Fibroblast of the aortic adventitia (primary cell): Measurements from ENCODE around the gene TMEM225B. TPM values are rescaled to one million over a fixed set of nuclear protein-coding genes. Genes with fewer than 3 reads are reported as not detected.
"Not testable (repeated sequence)": the region's sequence is repeated elsewhere in the genome, so short reads cannot be mapped to it uniquely, and the experiment has no call there.

Experiments used
- DNase-seq: peaks from one replicate; pipeline ENCODE4 v3.0.0-alpha.2; 2010; ENCODE audit warnings: low read depth
- H3K4me3 ChIP-seq: 2 replicates; pipeline ENCODE4 v1.5.1; 2011; ENCODE audit warnings: low read depth, mild to moderate bottlenecking, control low read depth, low read length, moderate library complexity
- total RNA-seq: library from RNA; depleted of rRNA; stranded (reverse); fragments of >200 nt; gene quantifications from 2 replicates; pipeline ENCODE4 v1.2.3, GENCODE V29; 2012; ENCODE audit warnings: low replicate concordance
- TF ChIP-seq, protein P1 (sequence below): IDR thresholded peaks from 2 replicates; pipeline ENCODE4 v1.5.1; 2011; ENCODE audit warnings: mild to moderate bottlenecking, low read length, control low read depth, inconsistent platforms; ENCODE audit not compliant: insufficient read depth

The TMEM225B gene
- total RNA-seq, 1 donor: 0.54 TPM

DNA sequence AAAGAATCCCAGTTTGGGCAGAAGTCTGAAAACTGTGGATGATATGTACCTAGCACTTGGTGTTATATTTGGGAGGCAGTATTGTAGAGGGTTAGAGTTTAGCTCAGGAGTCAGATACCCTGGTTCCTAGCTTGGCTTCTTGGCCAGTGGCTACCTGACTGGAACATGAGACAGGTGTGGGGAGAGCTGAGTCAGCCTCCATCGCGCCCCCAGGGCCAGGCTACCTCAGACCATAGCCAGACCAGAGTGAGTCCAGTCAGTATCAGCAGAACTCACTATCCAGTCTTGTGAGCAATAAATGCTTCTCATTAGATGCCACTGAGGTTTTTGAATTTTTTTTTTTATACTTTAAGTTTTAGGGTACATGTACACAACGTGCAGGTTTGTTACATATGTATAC, 55.7 kb downstream of the TMEM225B start:
- H3K4me3 ChIP-seq: no peak overlapping the region
- DNase-seq: no peak
- TF ChIP-seq, protein P1, sequence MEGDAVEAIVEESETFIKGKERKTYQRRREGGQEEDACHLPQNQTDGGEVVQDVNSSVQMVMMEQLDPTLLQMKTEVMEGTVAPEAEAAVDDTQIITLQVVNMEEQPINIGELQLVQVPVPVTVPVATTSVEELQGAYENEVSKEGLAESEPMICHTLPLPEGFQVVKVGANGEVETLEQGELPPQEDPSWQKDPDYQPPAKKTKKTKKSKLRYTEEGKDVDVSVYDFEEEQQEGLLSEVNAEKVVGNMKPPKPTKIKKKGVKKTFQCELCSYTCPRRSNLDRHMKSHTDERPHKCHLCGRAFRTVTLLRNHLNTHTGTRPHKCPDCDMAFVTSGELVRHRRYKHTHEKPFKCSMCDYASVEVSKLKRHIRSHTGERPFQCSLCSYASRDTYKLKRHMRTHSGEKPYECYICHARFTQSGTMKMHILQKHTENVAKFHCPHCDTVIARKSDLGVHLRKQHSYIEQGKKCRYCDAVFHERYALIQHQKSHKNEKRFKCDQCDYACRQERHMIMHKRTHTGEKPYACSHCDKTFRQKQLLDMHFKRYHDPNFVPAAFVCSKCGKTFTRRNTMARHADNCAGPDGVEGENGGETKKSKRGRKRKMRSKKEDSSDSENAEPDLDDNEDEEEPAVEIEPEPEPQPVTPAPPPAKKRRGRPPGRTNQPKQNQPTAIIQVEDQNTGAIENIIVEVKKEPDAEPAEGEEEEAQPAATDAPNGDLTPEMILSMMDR: no peak

DNA sequence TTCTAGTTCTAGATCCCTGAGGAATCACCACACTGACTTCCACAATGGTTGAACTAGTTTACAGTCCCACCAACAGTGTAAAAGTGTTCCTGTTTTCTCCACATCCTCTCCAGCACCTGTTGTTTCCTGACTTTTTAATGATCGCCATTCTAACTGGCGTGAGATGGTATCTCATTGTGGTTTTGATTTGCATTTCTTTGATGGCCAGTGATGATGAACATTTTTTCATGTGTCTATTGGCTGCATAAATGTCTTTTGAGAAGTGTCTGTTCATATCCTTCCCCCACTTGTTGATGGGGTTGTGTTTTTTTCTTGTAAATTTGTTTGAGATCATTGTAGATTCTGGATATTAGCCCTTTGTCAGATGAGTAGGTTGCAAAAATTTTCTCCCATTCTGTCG, 56.6 kb downstream of the TMEM225B start:
- DNase-seq, H3K4me3 ChIP-seq: not testable (repeated sequence)

DNA sequence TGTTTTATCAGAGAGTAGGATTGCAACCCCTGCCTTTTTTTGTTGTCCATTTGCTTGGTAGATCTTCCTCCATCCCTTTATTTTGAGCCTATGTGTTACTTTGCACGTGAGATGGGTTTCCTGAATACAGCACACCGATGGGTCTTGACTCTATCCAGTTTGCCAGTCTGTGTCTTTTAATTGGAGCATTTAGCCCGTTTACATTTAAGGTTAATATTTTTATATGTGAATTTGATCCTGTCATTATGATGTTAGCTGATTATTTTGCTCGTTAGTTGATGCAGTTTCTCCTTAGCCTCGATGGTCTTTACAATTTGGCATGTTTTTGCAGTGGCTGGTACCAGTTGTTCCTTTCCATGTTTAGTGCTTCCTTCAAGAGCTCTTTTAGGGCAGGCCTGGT, 59.8 kb downstream of the TMEM225B start:
- not testable (repeated sequence) for DNase-seq

More for the DNA sequence above, 59.8 kb downstream of the TMEM225B start:
- not testable (repeated sequence) for H3K4me3 ChIP-seq

Other genes with a start within 250 kb of the TMEM225B start
- 249 and 358 TPM in 2 replicates for gene ARPC1B, start 223.5 kb upstream of the TMEM225B start, total RNA-seq
- 29.2 and 66.9 TPM in 2 replicates for gene PDAP1, start 189.7 kb upstream of the TMEM225B start, total RNA-seq
- gene BUD31, start 189.3 kb upstream of the TMEM225B start, total RNA-seq: 137 and 171 TPM in 2 replicates
- gene PTCD1, start 159.5 kb upstream of the TMEM225B start, total RNA-seq: 1.3 and 4.4 TPM in 2 replicates
- 13.1 and 23.3 TPM in 2 replicates for gene CPSF4, start 159.3 kb upstream of the TMEM225B start, total RNA-seq
- gene ATP5MF, start 132.1 kb upstream of the TMEM225B start, total RNA-seq: 42.5 and 820 TPM in 2 replicates
- 3.9 and 6.9 TPM in 2 replicates for gene ZNF789, start 125.4 kb upstream of the TMEM225B start, total RNA-seq
- gene ZNF394, start 98.0 kb upstream of the TMEM225B start, total RNA-seq: 23.4 and 31.2 TPM in 2 replicates
- 9.1 and 11.8 TPM in 2 replicates for gene ZKSCAN5, start 93.6 kb upstream of the TMEM225B start, total RNA-seq
- 5.9 and 8.9 TPM in 2 replicates for gene FAM200A, start 46.2 kb upstream of the TMEM225B start, total RNA-seq
- gene ZNF655, start 39.6 kb upstream of the TMEM225B start, total RNA-seq: 54.2 and 76.0 TPM in 2 replicates
- gene ZSCAN25, start 18.7 kb downstream of the TMEM225B start, total RNA-seq: 8.1 and 22.0 TPM in 2 replicates
- 1.1 and 2.9 TPM in 2 replicates for gene CYP3A5, start 81.7 kb downstream of the TMEM225B start, total RNA-seq
- 0.74 TPM in 1 of 2 replicates, not detected in the other for gene CYP3A7, start 136.9 kb downstream of the TMEM225B start, total RNA-seq
- gene CYP3A4, start 185.9 kb downstream of the TMEM225B start, total RNA-seq: not detected in 2 replicates
- not detected in 2 replicates for gene CYP3A43, start 229.7 kb downstream of the TMEM225B start, total RNA-seq